ENCODE data around the gene ZFYVE28.

ZFYVE28 gene

GRCh38 chr4:2306773-2307410 lies 111.6 kb downstream of the ZFYVE28 start:
- no peaks in the 10 kb centered on the region for H3K9me3 ChIP-seq (ENCODE audit: control insufficient read depth, low read length)
- H3K4me3 ChIP-seq (ENCODE audit: low read length), result no peak overlapping the region
- H3K9ac ChIP-seq (ENCODE audit: low read length), result no peak overlapping the region
- H3K36me3 ChIP-seq (ENCODE audit: control insufficient read depth, insufficient read depth, low read length), result no peaks in the 10 kb centered on the region
- H3K4me1 ChIP-seq (ENCODE audit: control insufficient read depth, insufficient read depth, low read length), result peaks cover 4% of the 10 kb centered on the region
- no peaks in the 10 kb centered on the region for H3K27me3 ChIP-seq (ENCODE audit: control insufficient read depth, insufficient read depth, low read length)

GRCh38 chr4:2305766-2306501 lies 112.5 kb downstream of the ZFYVE28 start:
- H3K4me3 ChIP-seq (ENCODE audit: low read length), result no peak overlapping the region
- H3K9me3 ChIP-seq (ENCODE audit: control insufficient read depth, low read length), result no peaks in the 10 kb centered on the region
- H3K4me1 ChIP-seq (ENCODE audit: control insufficient read depth, insufficient read depth, low read length), result peaks cover 4% of the 10 kb centered on the region
- no peaks in the 10 kb centered on the region for H3K27me3 ChIP-seq (ENCODE audit: control insufficient read depth, insufficient read depth, low read length)
- no peak overlapping the region for H3K9ac ChIP-seq (ENCODE audit: low read length)
- H3K36me3 ChIP-seq (ENCODE audit: control insufficient read depth, insufficient read depth, low read length), result no peaks in the 10 kb centered on the region

DNA sequence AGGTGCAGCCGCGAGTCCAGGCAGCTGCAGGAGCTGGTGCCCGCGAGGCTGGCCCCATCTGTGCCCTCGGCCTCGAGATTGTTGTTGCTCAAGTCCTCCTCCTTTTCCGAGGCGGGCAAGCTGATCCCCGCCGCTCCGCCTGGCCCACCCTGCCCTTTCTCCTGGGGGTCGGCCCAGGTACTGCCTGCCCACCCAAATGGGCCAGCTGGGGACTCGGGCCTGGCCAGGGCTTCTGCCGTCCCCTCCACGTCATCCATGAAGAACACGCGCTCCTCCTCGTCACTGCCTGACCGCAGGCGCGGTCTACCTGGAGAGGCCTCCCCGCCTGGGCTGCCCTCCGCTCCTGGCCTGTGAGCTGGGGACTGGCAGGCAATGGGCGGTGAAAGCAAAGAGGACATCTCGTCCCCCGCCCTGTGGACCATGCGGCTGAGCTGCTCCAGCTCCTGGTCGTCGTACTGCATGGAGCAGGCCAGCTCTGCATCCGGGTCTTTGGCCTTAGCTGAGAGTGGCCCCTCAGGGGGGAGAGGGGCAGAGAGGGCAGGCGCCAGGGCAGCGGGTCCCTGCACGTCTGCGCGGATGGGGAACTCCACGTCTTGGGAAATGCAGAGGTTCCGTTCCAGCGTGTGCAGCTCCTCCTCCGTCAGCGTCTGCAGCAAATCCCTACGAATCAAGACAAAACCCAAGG lies 113.4 kb downstream of the ZFYVE28 start:
- Histone ChIP-seq H3K36me3 (ENCODE audit: control insufficient read depth, insufficient read depth, low read length) (no peaks in the 10 kb centered on the region), H3K9ac (ENCODE audit: low read length) (no peak overlapping the region), H3K9me3 (ENCODE audit: control insufficient read depth, low read length) (no peaks in the 10 kb centered on the region), H3K27me3 (ENCODE audit: control insufficient read depth, insufficient read depth, low read length) (no peaks in the 10 kb centered on the region), H3K4me1 (ENCODE audit: control insufficient read depth, insufficient read depth, low read length) (peaks cover 4% of the 10 kb centered on the region), H3K4me3 (ENCODE audit: low read length) (no peak overlapping the region)

DNA sequence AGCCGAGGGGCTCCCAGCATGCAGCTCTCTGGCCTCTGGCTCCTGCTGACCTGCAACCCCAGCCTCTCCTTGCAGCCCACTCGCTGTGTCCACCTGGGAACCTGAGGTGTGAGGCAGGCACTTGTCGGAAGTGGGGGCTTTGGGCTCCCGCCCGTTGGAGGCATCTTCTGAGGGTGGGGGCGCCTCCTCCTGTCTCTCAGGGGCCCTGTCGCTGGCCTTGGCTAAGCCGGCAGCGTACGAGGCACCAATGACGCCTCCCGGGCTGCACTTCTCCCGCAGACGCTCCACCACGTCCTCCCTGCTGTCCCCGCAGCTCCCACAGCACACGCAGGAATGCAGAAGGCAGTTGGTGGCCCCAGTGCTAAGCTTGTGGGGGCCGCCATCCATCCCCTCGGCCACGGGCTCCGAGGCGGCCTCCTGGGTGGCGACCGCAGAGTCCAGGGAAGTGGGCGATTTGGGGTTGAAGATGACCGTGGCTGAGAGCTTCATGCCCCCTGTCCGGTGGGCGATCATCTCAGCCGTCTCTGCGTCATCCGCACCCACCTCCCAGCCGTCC lies 114.0 kb downstream of the ZFYVE28 start:
- no peaks in the 10 kb centered on the region for H3K27me3 ChIP-seq (ENCODE audit: control insufficient read depth, insufficient read depth, low read length)

GRCh38 chr4:2303686-2304320 lies 114.6 kb downstream of the ZFYVE28 start:
- Histone ChIP-seq H3K9ac (ENCODE audit: low read length) (no peak overlapping the region), H3K36me3 (ENCODE audit: control insufficient read depth, insufficient read depth, low read length) (no peaks in the 10 kb centered on the region), H3K9me3 (ENCODE audit: control insufficient read depth, low read length) (no peaks in the 10 kb centered on the region), H3K4me3 (ENCODE audit: low read length) (no peak overlapping the region), H3K27me3 (ENCODE audit: control insufficient read depth, insufficient read depth, low read length) (no peaks in the 10 kb centered on the region), H3K4me1 (ENCODE audit: control insufficient read depth, insufficient read depth, low read length) (peaks cover 4% of the 10 kb centered on the region)

More for the DNA sequence above, 114.0 kb downstream of the ZFYVE28 start:
- no peaks in the 10 kb centered on the region for H3K36me3 ChIP-seq (ENCODE audit: control insufficient read depth, insufficient read depth, low read length)
- no peaks in the 10 kb centered on the region for H3K9me3 ChIP-seq (ENCODE audit: control insufficient read depth, low read length)
- H3K9ac ChIP-seq (ENCODE audit: low read length), result no peak overlapping the region
- H3K4me1 ChIP-seq (ENCODE audit: control insufficient read depth, insufficient read depth, low read length), result peaks cover 4% of the 10 kb centered on the region
- no peak overlapping the region for H3K4me3 ChIP-seq (ENCODE audit: low read length)

DNA sequence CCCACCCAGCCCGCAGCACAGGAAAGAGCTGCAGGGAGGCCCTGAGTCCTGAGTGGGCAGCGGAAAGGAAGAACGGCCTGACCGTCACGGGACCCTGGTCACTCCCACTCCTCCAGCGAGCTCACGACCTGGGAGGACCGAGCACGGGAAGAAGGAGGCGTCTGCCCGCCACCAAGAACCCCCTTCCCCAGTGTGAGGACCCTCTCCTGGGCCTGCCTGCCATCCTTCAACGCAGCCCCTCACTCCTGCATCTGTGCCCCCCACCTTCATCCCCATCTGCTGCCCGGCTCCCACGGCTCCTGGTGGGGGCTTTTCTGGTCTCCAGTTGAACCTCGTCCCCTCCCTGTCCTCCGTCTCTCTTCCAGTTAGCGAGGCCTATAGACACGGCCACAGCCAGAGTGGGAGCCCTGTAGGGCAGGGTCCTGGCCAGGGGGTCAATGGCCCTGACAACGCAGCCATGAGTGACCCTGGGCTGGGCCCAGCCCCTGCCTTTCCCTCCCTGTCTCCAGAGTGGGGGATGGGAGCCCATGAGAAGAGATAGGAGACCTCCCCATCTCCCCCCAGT lies 115.2 kb downstream of the ZFYVE28 start:
- Histone ChIP-seq H3K4me3 (ENCODE audit: low read length) (no peak overlapping the region), H3K9me3 (ENCODE audit: control insufficient read depth, low read length) (no peaks in the 10 kb centered on the region), H3K27me3 (ENCODE audit: control insufficient read depth, insufficient read depth, low read length) (no peaks in the 10 kb centered on the region), H3K4me1 (ENCODE audit: control insufficient read depth, insufficient read depth, low read length) (peaks cover 4% of the 10 kb centered on the region), H3K36me3 (ENCODE audit: control insufficient read depth, insufficient read depth, low read length) (no peaks in the 10 kb centered on the region), H3K9ac (ENCODE audit: low read length) (no peak overlapping the region)

DNA sequence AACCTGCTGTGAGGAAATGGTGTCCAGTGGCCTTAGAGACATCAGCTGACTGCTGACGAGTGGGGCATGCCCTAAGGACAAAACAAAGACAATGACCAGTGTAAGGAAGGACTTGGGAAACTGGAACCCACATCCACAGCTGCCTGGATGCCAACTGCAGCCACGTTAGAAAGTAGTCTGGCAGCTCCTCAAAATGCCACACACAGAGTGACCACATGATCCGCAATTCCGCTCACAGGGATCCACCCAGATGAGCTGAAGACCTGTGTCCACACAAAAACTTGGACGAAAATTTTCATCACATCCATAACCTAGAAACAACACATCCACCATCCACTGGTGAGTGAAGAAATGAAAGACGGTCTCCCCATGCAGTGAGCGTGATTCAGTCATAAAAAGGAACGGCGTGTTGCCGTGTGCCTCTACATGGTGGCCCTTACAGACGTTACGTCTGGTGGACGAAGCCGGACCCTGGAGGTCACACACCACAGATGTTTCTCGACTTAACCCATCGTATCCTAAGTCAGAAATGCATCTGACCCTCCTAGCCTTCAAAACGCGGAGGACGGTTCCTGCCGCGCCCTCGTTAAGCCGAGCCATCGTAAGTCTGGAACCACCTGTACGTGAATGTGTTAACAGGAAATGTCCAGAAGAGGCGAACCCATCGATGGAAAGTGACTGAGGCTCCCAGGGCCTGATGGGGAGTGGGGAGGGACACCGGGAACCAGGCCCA lies 115.9 kb downstream of the ZFYVE28 start:
- Histone ChIP-seq H3K4me3 (ENCODE audit: low read length) (no peak overlapping the region), H3K4me1 (ENCODE audit: control insufficient read depth, insufficient read depth, low read length) (peaks cover 4% of the 10 kb centered on the region), H3K27me3 (ENCODE audit: control insufficient read depth, insufficient read depth, low read length) (no peaks in the 10 kb centered on the region), H3K9ac (ENCODE audit: low read length) (no peak overlapping the region), H3K36me3 (ENCODE audit: control insufficient read depth, insufficient read depth, low read length) (no peaks in the 10 kb centered on the region), H3K9me3 (ENCODE audit: control insufficient read depth, low read length) (no peaks in the 10 kb centered on the region)

DNA sequence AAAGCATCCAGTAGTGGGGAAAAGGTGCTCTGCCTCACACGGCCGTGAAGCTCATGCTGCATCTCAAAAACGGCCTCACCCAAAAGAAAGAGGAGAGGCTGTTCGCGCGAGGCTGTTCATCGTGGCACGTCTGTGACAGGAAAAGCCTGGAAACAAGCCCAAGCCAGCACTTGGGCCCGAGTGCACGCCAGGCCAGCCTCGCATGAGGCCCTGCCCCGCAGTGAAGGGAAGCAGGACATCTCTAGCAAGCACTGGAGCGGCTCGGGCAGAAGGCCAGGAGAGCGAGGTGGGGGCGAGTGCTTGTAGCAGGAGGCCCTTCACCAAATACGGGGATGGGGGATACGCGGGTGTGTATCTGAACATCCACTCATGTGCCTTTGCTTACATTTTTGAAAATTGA lies 116.6 kb downstream of the ZFYVE28 start:
- H3K9me3 ChIP-seq (ENCODE audit: control insufficient read depth, low read length), result no peaks in the 10 kb centered on the region
- no peak overlapping the region for H3K4me3 ChIP-seq (ENCODE audit: low read length)
- H3K9ac ChIP-seq (ENCODE audit: low read length), result no peak overlapping the region
- peaks cover 4% of the 10 kb centered on the region for H3K4me1 ChIP-seq (ENCODE audit: control insufficient read depth, insufficient read depth, low read length)
- H3K36me3 ChIP-seq (ENCODE audit: control insufficient read depth, insufficient read depth, low read length), result no peaks in the 10 kb centered on the region
- H3K27me3 ChIP-seq (ENCODE audit: control insufficient read depth, insufficient read depth, low read length), result no peaks in the 10 kb centered on the region

DNA sequence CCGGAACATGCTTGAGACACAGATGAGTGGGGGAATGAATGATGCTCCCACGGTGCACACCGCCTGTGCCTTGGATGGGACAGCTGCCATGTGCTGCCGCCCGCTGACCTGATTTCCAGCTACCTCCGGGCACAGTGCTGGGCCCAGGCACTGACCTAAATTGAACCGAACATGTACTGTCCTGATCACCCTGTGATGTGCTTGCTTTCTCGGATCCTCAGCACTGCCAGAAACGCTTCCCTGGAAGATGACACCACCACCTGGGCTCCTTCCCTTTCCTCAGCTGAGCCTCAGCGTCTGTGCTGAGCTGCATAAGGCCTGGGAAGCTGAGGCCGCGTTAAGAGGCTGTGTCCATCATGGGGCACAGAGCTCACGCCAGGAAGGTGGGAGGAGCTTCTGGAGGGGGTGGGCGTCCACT lies 117.2 kb downstream of the ZFYVE28 start:
- Histone ChIP-seq H3K27me3 (ENCODE audit: control insufficient read depth, insufficient read depth, low read length) (no peaks in the 10 kb centered on the region), H3K4me1 (ENCODE audit: control insufficient read depth, insufficient read depth, low read length) (peaks cover 4% of the 10 kb centered on the region), H3K9ac (ENCODE audit: low read length) (no peak overlapping the region)

GRCh38 chr4:2300431-2301224 lies 117.8 kb downstream of the ZFYVE28 start:
- Histone ChIP-seq H3K4me3 (ENCODE audit: low read length) (no peak overlapping the region), H3K27me3 (ENCODE audit: control insufficient read depth, insufficient read depth, low read length) (no peaks in the 10 kb centered on the region), H3K9me3 (ENCODE audit: control insufficient read depth, low read length) (no peaks in the 10 kb centered on the region), H3K36me3 (ENCODE audit: control insufficient read depth, insufficient read depth, low read length) (no peaks in the 10 kb centered on the region), H3K4me1 (ENCODE audit: control insufficient read depth, insufficient read depth, low read length) (no peaks in the 10 kb centered on the region), H3K9ac (ENCODE audit: low read length) (no peak overlapping the region)

More for the DNA sequence above, 117.2 kb downstream of the ZFYVE28 start:
- no peaks in the 10 kb centered on the region for H3K36me3 ChIP-seq (ENCODE audit: control insufficient read depth, insufficient read depth, low read length)
- H3K4me3 ChIP-seq (ENCODE audit: low read length), result no peak overlapping the region
- H3K9me3 ChIP-seq (ENCODE audit: control insufficient read depth, low read length), result no peaks in the 10 kb centered on the region

Measured in mucosa of stomach (tissue), 1 donor.